ENCODE results near the gene CEP97.

DNA sequence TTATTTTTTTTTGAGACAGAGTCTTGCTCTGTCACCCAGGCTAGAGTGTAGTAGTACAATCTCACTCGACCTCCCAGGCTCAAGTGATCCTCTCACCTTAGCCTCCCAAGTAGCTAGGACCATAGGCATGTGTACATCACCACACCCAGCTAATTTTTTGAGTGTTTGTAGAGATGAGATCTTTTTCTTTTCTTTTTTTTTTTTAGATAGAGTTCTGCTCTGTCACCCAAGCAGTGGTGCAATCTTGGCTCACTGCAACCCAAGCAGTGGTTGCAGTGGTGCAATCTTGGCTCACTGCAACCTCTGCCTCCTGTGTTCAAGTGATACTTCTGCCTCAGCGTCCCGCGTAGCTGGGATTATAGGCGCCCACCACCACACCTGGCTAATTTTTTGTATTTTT, 5.2 kb downstream of the CEP97 start:
- TF ChIP-seq, protein P1, sequence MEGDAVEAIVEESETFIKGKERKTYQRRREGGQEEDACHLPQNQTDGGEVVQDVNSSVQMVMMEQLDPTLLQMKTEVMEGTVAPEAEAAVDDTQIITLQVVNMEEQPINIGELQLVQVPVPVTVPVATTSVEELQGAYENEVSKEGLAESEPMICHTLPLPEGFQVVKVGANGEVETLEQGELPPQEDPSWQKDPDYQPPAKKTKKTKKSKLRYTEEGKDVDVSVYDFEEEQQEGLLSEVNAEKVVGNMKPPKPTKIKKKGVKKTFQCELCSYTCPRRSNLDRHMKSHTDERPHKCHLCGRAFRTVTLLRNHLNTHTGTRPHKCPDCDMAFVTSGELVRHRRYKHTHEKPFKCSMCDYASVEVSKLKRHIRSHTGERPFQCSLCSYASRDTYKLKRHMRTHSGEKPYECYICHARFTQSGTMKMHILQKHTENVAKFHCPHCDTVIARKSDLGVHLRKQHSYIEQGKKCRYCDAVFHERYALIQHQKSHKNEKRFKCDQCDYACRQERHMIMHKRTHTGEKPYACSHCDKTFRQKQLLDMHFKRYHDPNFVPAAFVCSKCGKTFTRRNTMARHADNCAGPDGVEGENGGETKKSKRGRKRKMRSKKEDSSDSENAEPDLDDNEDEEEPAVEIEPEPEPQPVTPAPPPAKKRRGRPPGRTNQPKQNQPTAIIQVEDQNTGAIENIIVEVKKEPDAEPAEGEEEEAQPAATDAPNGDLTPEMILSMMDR (IDR thresholded peaks at IDR 0.05; ENCODE audit: low read depth, low read length, poor library complexity, severe bottlenecking) = no peak
- no peak for TF ChIP-seq EZH2phosphoT487 (IDR thresholded peaks at IDR 0.05; ENCODE audit: borderline replicate concordance, low read length)

All from DOHH2 (cell line).